H54 (cell line): ENCODE measurements around the gene CREB3L1.
A peak's percentile ranks its signal among the peaks of the same experiment; 100 is the strongest.

Experiments
- DNase-seq: peaks from one replicate; pipeline ENCODE4 v3.0.0; 2011; ENCODE audit warnings: low spot score, mixed read lengths; ENCODE audit not compliant: insufficient read length
- FAIRE-seq: peaks from 3 replicates; lab custom pipeline; 2011; peaks lifted over from hg19 to GRCh38; lab: Jason Lieb, UNC
- POLR2A ChIP-seq: IDR thresholded peaks from 2 replicates; pipeline ENCODE4 v1.6.1; 2011; ENCODE audit warnings: low read depth, mild to moderate bottlenecking, low read length

The CREB3L1 gene

DNA sequence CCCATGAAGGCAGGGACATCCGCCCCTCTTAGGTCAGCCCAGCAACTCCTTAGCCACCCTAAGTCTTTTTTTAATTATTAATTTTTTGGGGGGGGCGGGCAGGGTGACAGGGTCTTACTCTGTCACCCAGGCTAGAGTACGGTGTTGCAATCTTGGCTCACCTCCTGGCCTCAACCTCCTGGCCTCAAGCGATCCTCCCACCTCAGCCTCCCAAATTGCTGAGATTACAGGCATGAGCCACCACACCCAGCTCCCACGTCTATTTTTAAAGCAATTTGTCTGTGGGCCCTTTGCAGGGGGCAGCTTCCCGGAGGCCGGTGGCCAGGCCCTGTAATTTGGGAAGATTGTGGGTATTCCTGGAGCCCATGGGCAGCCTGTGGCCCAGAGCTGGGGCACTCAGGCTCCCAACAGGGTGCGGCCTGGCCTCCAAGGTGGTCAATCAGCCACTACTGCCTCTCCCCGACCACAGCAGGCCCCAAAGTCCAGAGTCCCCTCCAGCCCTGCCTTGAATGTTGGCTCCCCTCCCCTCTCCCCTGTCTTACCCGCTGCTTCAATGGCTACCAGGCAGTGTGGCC, 27.2 kb downstream of the CREB3L1 start:
- no peak for FAIRE-seq
- no peak for DNase-seq
- no peak for TF ChIP-seq POLR2A

DNA sequence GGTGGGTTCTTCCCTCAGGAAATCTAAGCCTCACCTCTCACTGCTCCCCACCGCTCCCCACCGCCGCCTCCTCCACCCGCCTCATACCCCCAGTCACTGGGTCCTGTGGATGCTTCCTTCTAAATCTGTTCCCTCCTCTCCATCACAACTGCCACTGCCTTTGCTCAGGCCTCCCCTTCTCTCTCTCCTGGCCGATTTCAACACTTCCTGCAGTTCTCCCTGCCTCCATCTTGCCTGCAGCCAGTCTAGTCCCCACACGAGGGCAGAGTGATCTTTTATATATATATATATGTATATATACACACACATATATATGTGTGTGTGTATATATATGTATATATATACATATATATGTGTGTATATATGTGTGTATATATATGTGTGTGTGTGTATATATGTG, 27.8 kb downstream of the CREB3L1 start:
- no peak for FAIRE-seq
- DNase-seq = no peak
- TF ChIP-seq POLR2A = no peak

DNA sequence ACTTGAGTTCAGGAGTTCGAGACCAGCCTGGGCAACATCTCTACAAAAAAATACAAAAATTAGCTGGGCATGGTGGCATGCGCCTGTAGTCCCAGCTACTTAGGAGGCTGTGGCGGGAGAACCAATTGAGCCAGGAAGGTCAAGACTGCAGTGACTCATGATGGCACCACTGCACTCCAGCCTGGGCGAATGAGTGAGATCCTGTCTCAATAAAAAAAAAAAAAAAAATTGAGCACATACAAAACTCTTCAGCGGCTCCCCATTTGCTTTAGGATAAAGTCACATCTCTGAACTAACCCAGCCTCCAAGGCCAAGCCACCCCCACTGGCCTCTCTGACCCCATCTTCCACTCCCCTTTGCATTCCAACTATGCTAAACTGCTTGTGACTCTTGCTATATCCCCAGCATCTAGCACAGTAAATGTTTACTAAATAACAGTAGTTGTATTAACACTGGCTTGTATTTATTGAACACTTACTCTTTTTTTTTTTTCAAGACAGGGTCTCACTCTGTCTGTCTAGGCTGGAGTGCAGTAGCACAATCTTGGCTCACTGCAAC, 28.9 kb downstream of the CREB3L1 start:
- FAIRE-seq = no peak
- DNase-seq = no peak

DNA sequence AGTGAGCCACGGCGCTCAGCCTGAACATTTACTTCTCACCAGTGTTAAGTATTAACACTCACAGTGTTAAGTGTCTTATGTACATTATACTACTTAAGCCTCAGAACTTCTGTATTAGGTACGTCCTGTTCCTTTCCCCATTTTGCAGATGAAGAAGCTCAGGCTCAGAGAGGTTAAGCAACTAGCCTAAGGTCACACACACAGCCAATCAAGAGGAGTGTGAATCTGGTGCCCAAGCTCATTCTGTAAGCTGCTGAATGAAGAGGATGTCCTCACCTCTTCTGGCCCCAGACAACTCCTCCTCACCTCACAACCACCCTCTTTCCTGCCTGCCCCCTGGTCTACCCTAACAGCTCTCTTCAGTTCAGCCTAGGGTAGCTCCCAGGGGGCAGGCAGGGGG, 29.9 kb downstream of the CREB3L1 start:
- no peak for DNase-seq
- TF ChIP-seq POLR2A = no peak
- no peak for FAIRE-seq

More for the DNA sequence above, 28.9 kb downstream of the CREB3L1 start:
- TF ChIP-seq POLR2A = no peak

DNA sequence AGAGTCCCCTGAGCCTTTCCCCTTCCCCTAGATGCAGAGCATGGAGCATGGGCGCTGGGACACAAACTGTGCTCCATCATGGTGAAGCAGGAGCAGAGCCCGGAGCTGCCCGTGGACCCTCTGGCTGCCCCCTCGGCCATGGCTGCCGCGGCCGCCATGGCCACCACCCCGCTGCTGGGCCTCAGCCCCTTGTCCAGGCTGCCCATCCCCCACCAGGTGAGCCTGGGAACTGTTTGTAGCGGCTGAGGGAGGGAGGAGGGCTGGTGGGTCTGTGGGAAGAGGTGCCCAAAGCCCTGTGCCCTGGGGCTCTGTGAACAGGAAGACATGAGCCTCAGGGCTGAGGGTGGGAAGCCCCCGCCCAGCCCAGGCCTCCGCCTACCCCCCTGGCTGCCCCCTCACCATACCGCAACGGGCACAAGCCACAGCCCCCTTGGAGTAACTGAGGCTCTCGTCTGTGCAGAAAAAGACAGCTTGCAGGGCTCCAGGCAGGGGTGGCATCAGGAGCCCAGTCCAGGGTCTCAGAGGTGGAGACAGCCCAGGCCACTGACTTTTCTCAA, 30.4 kb downstream of the CREB3L1 start:
- no peak for FAIRE-seq
- DNase-seq = no peak
- no peak for TF ChIP-seq POLR2A

DNA sequence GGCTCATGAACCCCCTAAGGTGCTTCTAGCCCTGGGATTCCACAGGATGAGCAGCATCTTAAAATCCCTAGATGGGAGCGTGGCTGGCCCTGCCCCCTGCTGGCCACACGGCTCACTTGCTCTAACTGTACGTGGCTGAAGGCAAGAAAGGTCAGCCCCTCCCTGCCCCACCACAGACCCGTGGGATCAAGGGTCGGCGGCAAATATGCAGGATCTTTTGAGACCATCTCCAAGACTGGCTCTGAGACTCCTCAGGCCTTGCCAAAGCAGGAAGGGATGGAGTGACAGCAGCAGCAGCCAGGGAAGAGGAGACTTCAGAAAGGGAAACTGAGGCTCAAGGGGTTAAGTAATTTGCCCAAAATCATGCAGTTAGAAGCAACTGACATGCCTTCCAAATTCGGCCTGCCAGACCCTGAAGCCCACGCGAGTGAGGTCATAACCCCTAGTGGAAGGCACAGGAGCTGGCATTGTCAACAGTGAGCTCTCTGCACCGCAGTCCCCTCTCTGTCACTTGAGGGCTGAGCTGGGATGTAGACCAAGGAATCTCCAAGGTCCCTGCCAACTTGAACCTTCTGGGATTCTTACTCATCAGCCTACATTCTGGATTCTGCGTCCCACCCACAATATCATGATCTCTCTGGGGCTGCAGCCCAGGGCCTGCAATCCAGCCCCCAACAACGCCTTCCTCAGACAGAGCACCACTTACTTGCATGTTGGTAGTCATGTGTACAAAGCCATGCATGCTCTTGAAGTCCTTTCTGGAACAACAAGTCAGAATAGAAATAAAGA, 31.4 kb downstream of the CREB3L1 start:
- FAIRE-seq (no peak), DNase-seq (peak; percentile 85)
- no peak for TF ChIP-seq POLR2A

DNA sequence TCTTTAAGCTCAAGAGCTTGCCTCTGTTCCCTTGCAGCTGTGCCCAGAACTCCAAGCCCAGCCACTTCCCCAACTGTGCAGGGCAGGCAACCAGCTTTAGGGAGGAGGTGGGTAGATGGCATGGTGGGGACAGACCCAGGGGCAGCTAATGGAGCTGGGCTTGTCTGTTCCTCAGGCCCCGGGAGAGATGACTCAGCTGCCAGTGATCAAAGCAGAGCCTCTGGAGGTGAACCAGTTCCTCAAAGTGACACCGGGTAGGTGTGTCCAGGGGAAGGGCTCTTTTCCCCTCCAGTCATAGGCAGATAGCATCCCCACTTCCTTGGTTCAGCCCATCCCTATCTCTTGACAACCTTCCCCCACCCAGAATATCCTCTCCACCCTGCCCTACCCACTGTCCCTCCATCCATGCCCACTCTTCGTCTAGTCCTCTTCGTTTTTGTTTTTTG, 32.4 kb downstream of the CREB3L1 start:
- FAIRE-seq (no peak), DNase-seq (no peak)
- TF ChIP-seq POLR2A = no peak

DNA sequence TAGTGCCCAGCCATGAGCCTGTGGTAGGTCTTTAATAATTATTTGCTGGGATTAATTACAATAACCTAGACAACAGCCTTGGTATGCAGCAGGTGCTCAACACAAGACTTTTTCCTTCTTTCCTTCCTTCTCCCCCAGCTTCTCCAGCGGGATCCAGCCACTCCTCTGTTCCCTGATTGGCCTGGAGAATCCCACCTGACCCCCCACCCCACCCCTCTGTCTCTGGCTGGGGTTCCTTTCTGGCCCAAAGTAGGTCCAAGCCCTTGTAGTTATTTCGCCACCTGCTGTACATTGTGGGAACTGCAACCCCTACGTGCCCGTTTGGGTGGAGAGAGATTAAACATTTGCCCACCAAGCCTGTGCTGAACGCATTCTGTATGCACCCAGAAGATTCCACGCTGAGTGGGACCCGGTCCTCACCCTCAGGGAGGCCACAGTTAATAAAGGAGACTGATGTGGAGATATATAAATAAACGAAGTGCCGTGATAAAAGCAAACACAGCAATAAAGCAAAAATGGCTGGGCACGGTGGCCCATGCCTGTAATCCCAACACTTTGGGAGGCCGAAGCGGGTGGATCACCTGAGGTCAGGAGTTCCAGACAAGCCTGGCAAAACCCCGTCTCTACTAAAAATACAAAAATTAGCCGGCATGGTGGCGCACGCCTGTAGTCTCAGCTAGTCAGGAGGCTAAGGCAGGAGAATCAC, 37.7 kb downstream of the CREB3L1 start:
- FAIRE-seq = no peak
- no peak for TF ChIP-seq POLR2A
- peak; percentile 96 for DNase-seq

DNA sequence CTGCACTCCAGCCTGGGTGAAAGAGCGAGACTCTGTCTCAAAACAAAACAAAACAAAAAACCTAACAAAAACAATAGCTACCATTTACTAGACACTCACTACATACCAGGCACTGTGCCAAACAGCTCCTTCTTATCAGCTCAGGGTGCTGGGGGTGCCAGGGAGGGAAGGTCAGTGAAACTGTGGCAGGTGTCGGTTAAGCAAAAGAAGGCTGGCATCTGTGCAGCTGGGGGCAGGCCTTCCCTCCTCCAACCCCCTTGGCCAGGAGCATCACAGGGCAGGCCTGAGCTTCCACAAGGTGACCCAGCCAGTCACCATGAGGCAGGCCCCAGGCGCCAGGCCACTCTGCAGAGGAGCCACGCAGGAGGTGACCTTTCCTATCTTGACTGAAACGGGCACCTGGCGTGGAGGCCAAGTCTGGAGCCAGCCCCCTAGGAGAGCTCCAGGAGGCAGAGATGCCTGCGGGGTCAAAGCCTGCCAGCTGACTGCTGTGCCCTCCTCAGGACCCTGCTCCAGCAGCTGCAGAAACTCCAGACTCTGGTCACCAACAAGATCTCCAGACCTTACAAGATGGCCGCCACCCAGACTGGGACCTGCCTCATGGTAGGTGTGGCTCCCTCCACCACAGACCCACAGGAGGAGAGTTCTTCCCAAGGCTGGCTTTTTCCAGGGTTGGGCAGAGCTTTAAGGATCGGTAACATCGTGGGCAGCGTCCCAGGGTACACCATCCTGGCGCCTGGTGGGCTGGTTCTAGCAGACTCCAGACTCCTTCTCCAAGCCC, 38.5 kb downstream of the CREB3L1 start:
- no peak for DNase-seq
- TF ChIP-seq POLR2A = no peak
- FAIRE-seq = no peak

DNA sequence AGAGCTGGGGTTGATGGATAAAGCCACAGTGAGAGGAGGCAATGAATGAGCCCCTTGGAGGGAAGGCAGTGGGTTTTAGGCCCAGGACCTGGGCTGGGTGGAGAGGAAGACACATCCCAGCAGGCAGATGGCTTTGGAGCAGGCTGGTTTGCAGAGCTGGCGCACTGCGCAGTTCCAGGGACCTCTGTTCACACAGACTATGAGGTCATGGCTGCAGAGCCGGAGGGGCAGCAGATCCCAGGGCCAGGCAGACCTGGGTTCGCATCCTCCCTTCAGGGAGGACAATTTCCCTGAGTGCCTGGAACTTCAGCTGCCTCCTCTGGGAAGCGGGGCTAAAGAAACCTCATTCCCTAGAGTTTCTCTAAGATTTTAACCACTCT, 41.6 kb downstream of the CREB3L1 start:
- DNase-seq (no peak), FAIRE-seq (no peak)
- TF ChIP-seq POLR2A = no peak

DNA sequence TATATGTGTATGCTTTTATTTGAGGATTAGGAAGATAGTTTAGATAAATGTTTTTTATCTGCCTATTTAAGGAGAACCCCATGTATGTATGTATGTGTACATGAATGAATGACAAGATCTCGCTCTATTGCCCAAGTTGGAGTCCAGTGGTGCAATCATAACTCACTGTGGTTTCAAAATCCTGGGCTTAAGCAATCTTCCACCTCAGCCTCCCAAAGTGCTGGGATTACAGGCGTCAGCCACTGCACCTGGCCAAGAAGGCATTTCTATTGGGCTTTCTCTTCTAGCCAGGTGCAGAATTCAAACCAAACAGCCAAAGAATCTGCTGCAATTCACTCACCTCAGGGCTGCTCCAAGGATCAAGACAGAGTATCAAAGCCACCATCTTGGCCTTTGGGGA, 44.3 kb downstream of the CREB3L1 start:
- FAIRE-seq = no peak
- DNase-seq = no peak
- no peak for TF ChIP-seq POLR2A

DNA sequence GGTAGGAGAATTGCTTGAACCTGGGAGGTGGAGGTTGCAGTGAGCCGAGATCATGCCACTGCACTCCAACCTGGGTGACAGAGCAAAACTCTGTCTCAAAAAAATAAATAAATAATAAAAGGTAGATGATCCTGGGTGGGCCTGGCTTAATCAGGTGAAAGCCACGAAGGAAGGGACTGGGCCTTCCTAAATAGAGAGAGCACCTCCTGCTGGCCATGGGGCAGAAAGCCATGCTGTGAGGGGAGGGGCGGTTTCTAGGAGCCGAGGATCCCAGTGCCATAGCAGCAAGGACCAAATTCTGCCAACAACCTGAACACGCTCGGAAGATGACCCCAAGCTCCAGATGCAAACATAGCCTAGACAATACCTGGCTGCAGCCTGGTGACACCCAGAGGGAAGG, 45.3 kb downstream of the CREB3L1 start:
- TF ChIP-seq POLR2A = no peak
- FAIRE-seq (no peak), DNase-seq (peak; percentile 74)

DNA sequence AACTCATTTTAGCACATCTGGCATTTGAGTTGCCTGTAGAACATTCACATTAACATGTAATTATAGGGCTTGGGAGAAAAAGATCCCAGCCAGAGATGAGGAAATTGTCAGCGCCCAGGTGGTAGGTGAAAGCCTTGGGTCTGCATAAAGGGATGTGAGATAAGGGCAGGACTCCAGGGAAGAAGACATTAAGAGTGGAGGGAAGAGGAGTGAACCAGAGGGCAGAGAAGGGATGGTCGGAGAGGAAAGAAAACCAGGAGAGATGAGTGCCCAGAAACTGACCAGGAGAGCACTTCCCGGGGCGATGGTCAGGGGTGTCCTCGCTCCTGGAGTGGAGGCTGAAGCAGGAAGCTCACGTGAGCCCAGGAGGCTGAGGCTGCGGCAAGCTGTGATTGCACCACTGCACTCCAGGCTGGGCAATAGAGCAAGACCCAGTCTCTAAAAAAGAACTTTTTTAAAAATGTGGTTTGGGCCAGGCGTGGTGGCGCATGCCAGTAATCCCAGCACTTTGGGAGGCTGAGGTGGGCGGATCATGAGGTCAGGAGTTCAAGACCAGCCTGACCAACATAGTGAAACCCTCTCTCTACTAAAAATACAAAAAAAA, 49.5 kb downstream of the CREB3L1 start:
- no peak for TF ChIP-seq POLR2A
- DNase-seq = no peak
- FAIRE-seq = no peak
